Endometrial microvascular endothelial cells (primary cell): ENCODE measurements around the gene SDR39U1. TPM values are rescaled to one million over a fixed set of nuclear protein-coding genes. Genes with fewer than 3 reads are reported as not detected.
"Not testable (repeated sequence)": the region's sequence is repeated elsewhere in the genome, so short reads cannot be mapped to it uniquely, and the experiment has no call there.

ENCODE experiments used
- in situ Hi-C: cut with HindIII; loops from 2 replicates; pipeline ENCODE4 v1.10.0; 2017; ENCODE audit warnings: low sequenced_read_pairs, low pct_unique_long_range_greater_than_20kb; ENCODE audit errors: inconsistent ontology term
- total RNA-seq: library from RNA; depleted of rRNA; stranded (reverse); fragments of >200 nt; gene quantifications from one replicate; pipeline ENCODE4 v1.2.3, GENCODE V29; 2015; ENCODE audit errors: inconsistent ontology term

Gene SDR39U1, protein sequence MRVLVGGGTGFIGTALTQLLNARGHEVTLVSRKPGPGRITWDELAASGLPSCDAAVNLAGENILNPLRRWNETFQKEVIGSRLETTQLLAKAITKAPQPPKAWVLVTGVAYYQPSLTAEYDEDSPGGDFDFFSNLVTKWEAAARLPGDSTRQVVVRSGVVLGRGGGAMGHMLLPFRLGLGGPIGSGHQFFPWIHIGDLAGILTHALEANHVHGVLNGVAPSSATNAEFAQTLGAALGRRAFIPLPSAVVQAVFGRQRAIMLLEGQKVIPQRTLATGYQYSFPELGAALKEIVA
- 30.5 TPM for total RNA-seq

DNA sequence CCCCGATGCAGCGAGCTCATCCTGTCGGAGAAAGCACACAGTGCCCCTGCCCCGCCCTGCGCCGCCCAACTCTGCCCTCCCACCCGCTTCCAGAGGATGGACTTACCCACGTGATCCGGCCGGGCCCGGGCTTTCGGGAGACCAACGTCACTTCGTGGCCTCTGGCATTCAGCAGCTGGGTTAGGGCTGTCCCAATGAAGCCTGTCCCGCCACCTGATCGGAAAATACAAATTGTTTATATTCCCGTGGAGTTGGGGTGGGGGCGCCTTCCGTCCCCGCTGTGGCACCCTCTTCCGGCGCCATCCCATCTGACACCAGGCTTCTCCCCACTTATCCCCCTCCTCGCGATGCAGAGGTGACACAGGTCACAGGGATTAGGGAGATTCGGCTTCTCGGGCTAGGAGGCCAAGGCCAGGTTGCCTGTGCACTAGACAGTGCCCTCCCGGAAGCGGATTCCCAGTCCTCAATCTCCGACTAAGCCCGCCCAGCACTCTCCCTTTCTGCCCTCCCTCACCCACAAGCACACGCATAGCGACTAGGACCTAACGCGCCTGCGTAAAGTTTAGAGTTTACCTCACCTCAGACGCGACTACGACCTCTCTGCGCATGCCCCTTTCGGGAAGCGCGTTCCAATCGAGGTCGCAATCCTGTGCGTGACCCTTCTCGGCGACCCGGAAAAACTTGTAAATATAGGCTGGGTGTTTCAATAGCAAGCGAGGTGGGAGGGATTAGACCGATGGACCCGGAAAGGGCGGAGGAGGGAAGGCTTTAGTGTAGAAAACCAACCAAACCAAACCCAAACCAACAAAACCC is at the start of gene SDR39U1:
Gene SDR39U1 (minus strand): TSS at position 537 of the 813 bp plus-strand sequence. CDS start 7 bp downstream, at position 530.
- in situ Hi-C loops, result no loop called here

DNA sequence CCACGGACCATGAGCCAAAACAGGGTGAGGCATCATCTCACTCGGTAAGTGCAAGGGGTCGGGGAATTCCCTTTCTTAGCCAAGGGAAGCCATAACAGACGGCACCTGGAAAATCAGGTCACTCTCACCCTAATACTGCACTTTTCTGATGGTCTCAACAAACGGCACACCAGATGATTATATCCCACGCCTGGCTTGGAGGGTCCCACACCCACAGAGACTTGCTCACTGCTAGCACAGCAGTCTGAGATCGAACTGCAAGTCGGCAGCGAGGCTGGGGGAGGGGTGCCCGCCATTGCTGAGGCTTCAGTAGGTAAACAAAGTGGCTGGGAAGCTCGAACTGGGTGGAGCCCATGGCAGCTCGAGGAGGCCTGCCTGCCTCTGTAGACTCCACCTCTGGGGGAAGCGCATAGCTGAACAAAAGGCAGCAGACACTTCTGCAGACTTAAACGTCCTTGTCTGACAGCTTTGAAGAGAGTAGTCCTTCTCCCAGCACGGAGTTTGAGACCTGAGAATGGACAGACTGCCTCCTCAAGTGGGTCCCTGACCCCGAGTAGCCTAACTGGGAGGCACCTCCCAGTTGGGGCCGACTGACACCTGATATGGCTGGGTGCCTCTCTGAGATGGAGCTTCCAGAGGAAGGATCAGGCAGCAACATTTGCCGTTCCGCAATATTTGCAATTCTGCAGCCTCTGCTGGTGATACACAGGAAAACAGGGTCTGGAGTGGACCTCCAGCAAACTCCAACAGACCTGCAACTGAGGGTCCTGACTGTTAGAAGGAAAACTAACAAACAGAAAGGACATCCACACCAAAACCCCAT is 49.2 kb upstream of the SDR39U1 start:
- in situ Hi-C loops, result not testable (repeated sequence)

DNA sequence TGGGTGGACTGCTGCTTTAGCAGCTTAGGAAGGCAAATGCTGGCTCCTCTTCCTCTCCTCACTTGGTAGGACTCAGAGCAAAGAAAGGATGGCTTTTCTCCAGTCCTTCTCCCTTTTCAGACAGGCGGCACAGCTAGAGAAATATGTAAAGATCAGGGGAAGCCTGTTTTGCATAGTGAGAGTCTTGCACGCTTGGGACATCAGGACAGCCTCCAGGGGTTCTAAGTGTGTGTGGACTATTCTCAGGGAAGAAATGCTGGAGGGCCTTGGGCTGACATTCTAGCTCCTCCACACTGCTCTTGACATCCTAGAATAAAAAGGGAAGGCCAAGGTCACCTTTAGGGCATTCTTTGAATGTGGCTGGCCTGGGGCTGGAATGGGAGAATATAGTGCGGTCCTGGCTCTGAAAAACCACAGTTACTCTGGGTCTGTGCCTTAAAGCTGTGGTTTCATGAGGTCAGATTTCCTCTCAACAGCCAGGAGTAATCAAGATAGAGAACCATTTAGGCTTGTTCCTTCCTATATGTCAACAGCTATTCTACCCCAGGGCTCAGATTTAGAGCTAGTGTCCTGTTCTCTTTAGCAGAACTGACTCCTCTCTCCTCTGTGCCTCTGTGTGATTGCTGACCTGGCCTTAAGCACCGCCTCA is 41.2 kb upstream of the SDR39U1 start:
- in situ Hi-C loops, result no loop called here

DNA sequence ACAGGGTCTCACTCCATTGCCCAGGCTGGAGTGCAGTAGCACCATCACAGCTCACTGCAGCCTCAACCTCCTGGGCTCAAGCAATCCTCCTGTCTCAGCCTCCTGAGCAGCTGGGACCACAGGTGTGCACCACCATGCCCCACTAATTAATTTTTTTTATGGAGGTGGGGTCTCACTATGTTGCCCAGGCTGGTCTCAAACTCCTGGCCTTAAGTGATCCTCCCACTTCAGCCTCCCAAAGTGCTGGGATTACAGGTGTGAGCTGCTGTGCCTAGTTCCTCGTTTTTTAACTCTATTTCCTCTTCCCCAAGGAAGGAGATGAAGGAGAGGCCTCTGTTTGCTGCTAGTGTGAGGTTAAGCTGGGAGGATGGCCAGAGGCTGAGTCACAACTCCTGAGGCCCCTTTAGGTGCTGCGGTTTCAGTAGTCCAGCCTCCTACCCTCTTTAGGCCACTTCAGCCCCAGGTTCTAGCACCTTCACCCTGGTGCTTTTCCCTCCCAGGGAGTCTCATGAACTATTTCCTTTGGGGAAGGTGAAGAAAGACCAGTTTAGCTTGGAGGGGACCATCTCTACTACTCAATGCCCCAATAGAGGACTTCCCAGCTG is 40.2 kb upstream of the SDR39U1 start:
- in situ Hi-C loops, result not testable (repeated sequence)

DNA sequence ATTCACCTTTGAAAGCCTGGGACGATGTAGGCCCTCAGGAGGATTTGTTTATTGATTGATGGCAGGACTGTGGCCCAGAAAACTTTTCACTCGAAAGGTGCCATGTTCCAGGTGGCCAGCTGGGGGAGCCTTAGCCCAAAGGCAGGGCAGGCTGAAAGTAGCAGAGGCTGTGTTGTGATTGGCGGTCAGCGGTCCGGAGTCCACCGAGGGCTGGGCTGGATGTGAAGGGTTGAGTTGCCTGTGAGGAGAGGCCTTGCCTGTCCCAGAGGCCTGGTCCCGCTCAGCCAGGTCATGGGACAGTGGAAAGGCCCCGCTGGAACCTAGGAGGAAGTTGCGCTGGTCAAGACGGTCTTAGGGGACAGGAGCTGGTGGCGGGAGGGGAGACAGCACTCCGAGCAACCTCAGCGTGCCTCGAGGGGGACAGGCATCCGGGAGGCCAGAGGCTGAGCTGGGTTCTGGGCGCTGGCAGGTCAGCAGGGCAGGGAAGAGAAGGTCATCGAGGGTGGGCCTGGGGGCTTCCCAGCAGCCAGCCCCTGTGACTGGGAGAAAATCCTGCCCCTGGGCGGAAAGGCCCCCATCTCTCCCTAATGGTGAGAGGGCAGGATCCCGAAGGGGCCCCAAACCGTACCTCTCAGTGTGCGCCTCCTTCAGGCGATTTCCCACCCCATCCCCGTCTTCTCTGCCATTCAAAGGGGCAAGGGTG is 39.2 kb upstream of the SDR39U1 start:
- in situ Hi-C loops, result no loop called here

DNA sequence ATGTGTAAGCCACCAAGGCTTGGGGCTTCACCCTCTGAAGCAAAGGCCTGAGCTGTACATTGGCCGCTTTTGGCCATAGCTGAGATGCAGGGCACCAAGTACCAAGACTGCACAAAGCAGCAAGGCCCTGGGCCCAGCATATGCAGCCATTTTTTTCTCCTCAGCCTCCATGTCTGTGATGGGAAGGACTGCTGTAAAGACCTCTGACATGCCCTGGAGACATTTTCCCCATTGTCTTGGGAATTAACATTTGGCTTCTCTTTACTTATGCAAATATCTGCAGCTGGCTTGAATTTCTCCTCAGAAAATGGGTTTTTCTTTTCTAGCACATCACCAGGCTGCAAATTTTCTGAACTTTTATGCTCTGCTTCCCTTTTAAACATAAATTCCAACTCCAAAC is 37.4 kb upstream of the SDR39U1 start:
- in situ Hi-C loops, result not testable (repeated sequence)

DNA sequence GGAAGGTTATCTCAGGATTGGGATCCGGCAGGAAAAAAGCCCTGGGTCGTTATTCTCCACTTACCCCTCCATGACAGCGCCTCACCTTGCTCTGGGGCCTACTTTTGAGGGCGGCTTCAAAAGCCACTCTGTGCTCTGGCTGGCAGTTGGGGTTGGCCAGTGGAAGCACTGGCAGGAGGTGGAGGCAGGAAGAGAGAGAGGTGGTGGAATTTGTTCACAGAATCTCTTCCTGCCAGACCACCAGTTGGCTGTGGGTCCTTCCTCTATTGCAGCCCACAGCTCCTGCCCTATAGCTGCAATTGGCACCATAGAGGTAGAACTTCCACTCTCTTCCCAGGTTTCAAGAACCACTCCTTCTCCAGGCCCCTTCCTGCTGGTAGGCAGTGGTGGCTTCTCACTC is 32.7 kb upstream of the SDR39U1 start:
- in situ Hi-C loops, result no loop called here

DNA sequence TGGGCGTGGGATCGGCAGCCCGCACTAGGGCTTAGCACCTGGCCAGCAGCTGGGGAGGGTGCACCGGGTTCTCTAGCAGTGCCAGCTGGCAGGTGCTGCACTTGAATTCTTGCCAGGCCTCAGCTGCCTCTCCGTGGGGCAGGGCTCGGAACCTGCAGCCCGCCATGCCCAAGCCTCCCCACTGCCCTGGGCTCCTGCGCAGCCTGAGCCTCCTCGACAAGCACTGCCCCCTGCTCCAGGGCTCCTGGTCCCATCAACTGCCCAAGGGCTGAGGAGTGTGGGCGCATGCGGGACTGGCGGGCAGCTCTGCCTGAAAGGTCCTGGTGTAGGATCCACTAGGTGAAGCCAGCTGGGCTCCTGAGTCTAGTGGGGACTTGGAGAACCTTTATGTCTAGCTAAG is 30.6 kb upstream of the SDR39U1 start:
- in situ Hi-C loops, result no loop called here

DNA sequence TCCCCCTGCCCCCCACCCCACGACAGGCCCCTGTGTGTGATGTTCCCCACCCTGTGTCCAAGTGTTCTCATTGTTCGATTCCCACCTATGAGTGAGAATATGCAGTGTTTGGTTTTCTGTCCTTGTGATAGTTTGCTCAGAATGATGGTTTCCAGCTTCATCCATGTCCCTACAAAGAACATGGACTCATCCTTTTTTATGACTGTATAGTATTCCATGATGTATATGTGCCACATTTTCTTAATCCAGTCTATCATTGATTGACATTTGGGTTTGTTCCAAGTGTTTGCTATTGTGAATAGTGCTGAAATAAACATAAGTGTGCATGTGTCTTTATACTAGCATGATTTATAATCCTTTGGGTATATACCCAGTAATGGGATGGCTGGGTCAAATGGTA is 27.9 kb upstream of the SDR39U1 start:
- in situ Hi-C loops, result not testable (repeated sequence)

DNA sequence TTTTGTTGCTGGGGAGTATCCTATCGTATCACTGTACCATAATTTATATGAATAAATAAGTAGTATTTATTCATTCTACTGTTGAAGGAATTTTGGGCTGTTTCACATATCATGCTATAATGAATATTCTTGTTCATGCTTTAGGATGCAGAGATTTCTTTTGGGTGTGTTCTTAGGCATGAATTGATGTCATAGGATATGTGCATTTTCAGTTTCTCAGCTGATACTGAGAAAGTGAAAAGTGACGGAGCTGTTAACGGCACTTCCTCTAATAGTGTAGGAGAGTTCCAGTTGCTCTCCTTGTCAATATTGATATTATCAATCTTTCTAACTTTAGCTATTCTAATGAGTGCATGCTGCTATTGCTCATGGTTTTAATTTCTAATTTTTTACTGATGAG is 23.2 kb upstream of the SDR39U1 start:
- in situ Hi-C loops, result no loop called here

DNA sequence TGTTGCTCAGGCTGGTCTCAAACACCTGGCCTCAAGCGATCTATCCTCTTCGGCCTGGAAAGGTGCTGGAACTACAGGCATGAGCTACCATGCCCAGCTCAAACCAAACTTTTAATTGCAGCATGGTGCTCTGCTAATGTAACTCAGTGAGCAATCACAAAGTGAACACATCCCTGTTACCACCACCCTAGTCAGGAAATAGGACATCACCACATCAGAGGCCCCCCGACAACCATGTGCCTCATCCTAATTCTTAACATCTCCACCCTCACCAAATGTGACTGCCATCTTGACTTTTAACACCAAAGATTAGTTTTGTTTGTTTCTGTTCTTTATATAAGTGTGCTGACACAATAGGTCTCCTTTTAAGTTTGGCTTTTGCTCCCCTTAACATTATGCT is 22.8 kb upstream of the SDR39U1 start:
- in situ Hi-C loops, result no loop called here

DNA sequence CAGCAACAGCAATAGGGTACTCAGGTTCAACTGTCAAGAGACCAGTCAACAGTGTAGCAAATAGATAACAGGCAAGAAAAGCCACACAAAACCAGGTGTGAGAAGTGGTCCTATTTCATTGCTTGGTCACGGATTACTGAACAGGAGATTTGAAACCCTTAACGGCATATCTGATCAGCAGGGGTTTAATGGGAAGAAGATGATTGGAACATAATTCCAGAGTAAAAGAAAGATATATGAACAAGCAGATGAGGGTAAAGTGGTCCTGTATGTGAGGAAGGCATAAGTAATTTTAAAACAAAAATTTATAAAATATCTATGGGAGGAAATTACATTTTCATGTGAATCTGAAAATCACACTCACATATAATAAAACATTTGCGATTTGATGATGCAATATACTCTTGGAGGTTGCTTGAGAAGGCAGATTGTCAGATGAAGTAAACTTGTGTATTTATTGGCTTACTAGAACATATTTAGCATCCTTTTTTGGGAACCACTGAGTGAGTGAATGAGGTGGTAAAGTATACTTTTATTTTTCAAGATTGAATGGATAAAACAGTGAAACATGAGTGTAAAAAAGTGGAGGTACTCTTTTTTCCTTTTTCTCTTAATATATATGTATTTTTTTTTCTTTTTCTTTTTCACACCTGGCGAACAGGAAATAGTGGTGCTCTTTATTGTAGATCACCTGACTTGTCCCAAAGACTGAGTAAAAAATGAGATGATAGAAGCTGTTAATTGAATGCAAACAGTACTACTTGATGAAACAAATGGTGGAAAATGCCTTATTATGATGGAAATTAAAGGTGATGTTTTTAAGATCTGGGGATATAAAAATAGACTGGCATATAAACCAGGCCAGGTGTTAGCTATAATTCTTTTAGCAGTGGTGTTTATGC is 21.6 kb upstream of the SDR39U1 start:
- in situ Hi-C loops, result no loop called here

DNA sequence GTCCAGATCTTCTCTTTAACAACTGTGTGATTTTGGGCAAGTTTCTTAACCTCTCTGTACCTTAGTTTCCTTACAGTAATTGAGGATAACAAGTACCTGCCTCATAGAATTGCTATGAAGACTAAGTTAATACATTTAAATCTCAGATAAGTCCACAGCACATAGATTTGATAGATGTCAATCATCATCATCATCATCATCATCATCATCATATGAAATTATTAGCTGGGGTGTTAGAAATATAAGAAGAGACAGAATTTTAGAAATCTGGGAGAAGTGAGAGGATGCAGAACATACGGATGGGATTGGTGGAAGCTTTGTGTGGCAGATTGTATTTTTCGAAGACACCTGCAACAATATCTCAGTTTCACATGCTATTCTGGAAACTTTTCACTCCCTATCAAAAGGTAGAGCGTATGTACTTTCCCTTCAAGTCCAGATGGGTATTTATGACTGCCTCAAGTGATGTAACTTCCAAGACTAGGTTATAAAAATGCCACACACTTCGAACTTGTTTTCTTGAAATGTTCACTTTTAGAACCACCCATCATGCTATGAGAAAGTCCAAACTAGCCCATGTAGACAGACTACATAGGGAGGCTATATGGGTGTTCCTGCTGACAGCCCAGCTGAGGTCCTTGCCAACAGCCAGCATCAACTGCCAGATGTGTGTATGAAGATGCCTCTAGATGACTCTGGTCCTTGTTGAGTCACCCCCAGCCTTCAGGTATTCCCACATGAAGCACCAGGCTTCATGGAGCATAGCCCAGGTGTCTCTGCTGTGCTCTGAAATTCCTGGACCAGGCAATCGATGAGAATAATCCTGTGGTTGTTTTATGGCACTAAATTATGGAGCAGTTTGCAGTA is 20.7 kb upstream of the SDR39U1 start:
- in situ Hi-C loops, result no loop called here

DNA sequence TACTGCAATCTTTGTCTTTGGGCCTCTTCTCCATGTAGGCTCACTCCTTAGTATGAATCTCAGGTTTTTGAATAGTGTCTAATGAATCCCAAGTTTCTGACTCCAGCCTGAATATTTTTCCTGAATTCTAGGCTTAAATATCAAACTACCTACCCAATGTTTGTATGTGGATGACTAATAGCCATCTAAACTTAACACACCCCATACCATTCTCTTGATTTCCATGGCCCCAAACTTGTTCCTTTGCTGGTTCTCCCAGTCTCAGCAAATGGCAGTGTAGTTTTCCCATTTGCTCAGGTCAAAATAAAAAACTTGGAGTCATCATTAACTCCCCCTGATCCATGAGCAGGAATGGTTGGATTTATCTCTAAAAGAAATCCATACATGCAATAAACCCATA is 18.8 kb upstream of the SDR39U1 start:
- in situ Hi-C loops, result no loop called here

DNA sequence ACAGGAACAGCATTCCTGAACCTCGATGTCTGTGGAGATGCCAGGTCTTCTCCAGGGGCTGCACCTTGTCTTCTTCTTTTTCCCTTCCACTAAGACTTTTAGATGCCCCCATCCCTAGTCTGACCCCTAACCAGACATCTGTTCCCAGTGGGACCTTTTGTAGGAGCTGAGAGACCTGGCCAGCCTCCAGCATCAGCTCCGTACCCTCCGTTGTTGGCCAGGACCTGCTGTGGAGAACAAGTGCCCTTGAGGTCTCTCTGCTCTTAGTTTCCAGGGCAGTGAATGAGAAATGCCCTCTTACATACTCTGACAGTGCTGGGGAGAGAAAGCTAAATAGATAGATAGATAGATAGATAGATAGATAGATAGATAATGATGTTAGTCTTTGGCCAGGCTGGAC is 16.8 kb upstream of the SDR39U1 start:
- in situ Hi-C loops, result no loop called here

DNA sequence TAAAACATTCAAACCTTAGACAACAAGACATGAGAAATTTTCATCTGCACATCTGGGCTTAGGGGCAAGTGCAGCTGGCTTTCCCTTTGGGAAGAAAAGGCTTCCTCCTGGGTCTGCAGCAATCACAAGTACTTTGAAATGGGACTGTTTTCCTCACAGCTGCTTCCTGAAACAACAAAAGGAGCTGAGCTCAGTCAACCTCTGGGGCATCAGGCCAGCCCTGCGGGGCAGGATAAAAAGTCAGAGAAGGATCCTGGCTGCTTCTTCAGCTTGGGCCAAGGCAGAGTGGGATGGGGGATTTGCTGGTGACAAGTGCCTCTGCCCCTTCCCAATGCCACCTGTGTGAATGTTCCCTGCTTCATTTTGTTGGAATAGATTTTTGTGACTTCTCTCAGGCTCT is 16.2 kb upstream of the SDR39U1 start:
- in situ Hi-C loops, result no loop called here
